ENCODE measurements around the gene SIGLEC11. TPM values are rescaled to one million over a fixed set of nuclear protein-coding genes. Genes with fewer than 3 reads are reported as not detected.

Gene SIGLEC11
- total RNA-seq, 1 donor from 2014 or later: 0.55 TPM

- Histone ChIP-seq H3K4me3 (no peak overlapping the region), H3K27ac (replicated peaks) (peak overlapping the region; percentile 95), H3K36me3 (peaks cover 12% of the 10 kb centered on the region), H3K4me1 (peaks cover 29% of the 10 kb centered on the region), H3K27me3 (ENCODE audit: low read depth) (no peaks in the 10 kb centered on the region), H3K9me3 (replicated peaks) (no peaks in the 10 kb centered on the region)
- intact Hi-C loops (cut with micrococcal nuclease): no loop called here
- no peak for TF ChIP-seq CTCF (IDR thresholded peaks at IDR 0.05; ENCODE audit: borderline replicate concordance)
- DNase-seq: no peak
Observed at GRCh38 chr19:49931293-49932040, 29.5 kb downstream of the SIGLEC11 start.

GRCh38 chr19:49930483-49931011, 30.4 kb downstream of the SIGLEC11 start:
- TF ChIP-seq CTCF (IDR thresholded peaks at IDR 0.05; ENCODE audit: borderline replicate concordance): no peak
- DNase-seq: peak; percentile 34
- no peaks in the 10 kb centered on the region for H3K27me3 ChIP-seq (ENCODE audit: low read depth)
- peaks cover 35% of the 10 kb centered on the region for H3K4me1 ChIP-seq
- H3K9me3 ChIP-seq (replicated peaks): no peaks in the 10 kb centered on the region
- peak overlapping the region; percentile 100 for H3K4me3 ChIP-seq
- intact Hi-C loops (cut with micrococcal nuclease): no loop called here
- H3K27ac ChIP-seq (replicated peaks): peak overlapping the region; percentile 95
- peaks cover 21% of the 10 kb centered on the region for H3K36me3 ChIP-seq

- peak; percentile 90 for DNase-seq
- peaks cover 28% of the 10 kb centered on the region for H3K36me3 ChIP-seq
- peaks cover 39% of the 10 kb centered on the region for H3K4me1 ChIP-seq
- peak; percentile 41 for TF ChIP-seq CTCF (IDR thresholded peaks at IDR 0.05; ENCODE audit: borderline replicate concordance)
- intact Hi-C loops (cut with micrococcal nuclease): no loop called here
- peak overlapping the region; percentile 100 for H3K4me3 ChIP-seq
- no peaks in the 10 kb centered on the region for H3K27me3 ChIP-seq (ENCODE audit: low read depth)
- H3K27ac ChIP-seq (replicated peaks): peak overlapping the region; percentile 95
- H3K9me3 ChIP-seq (replicated peaks): no peaks in the 10 kb centered on the region
Observed at GRCh38 chr19:49929611-49930482, 31.1 kb downstream of the SIGLEC11 start.

- Histone ChIP-seq H3K36me3 (peaks cover 33% of the 10 kb centered on the region), H3K27me3 (ENCODE audit: low read depth) (no peaks in the 10 kb centered on the region), H3K4me3 (peak within 1 kb of the TSS; percentile 100), H3K9me3 (replicated peaks) (no peaks in the 10 kb centered on the region), H3K4me1 (peaks cover 45% of the 10 kb centered on the region), H3K27ac (replicated peaks) (peak within 1 kb of the TSS; percentile 95)
- no peak for TF ChIP-seq CTCF (IDR thresholded peaks at IDR 0.05; ENCODE audit: borderline replicate concordance)
- DNase-seq: peak; percentile 90
- intact Hi-C loops (cut with micrococcal nuclease): no loop called here
Observed at GRCh38 chr19:49929121-49929610, 31.8 kb downstream of the SIGLEC11 start, which contains the start of the genes ATF5 and NUP62. ATF5 (plus strand) TSS chr19:49929205; CDS start chr19:49930851, 1,646 bp downstream. NUP62 (minus strand) TSS chr19:49929504; CDS start chr19:49909807, 19,697 bp downstream.

Data from left ventricle myocardium inferior (tissue), 1 donor.